CD4-positive, alpha-beta T cell (primary cell): ENCODE results near the gene CETP. TPM values are rescaled to one million over a fixed set of nuclear protein-coding genes. Genes with fewer than 3 reads are reported as not detected.

Experiments used
- ATAC-seq: fragments of 200-7000 bp; cut with Tn5 transposase; one replicate; pipeline ENCODE4 v1.10.0; 2022; ENCODE audit warnings: mild to moderate bottlenecking; ENCODE audit not compliant: poor library complexity
- CTCF ChIA-PET: fragments of 350-600 bp; sonication (Branson Sonifier 250); formaldehyde crosslinking; loops from one replicate; lab custom pipeline; 2021; ENCODE audit warnings: antibody characterized with exemption, inconsistent platforms; lab: Charles Lee
- POLR2A ChIA-PET: fragments of 350-600 bp; sonication (Branson Sonifier 250); formaldehyde crosslinking; loops from one replicate; lab custom pipeline; 2021; ENCODE audit warnings: antibody characterized with exemption, inconsistent platforms; lab: Charles Lee
- DNase-seq, 14 experiments: peaks; one replicate each; pipeline ENCODE4 v3.0.0-alpha.2; 2013 to 2020; ENCODE audit warnings: mixed read lengths in 2 of 14
- H3K27ac ChIP-seq, 2 donors: one replicate each; pipeline versions ENCODE4 v1.5.1 to v1.7.0; 2013; ENCODE audit warnings: low read length in 2 of 2, low read depth in 1 of 2, mild to moderate bottlenecking in 1 of 2
- H3K27me3 ChIP-seq, 2 experiments: 1 replicate in 1 of 2; 2 replicates in 1 of 2; pipeline versions ENCODE4 v1.6.1 to v1.7.0; 2013; ENCODE audit warnings: low read length in 2 of 2, control low read depth in 1 of 2, mild to moderate bottlenecking in 1 of 2, moderate library complexity in 1 of 2; ENCODE audit not compliant: insufficient read depth in 2 of 2, control insufficient read depth in 1 of 2
- H3K36me3 ChIP-seq: one replicate; pipeline ENCODE4 v1.6.1; 2013; ENCODE audit warnings: low read length, control low read depth; ENCODE audit not compliant: insufficient read depth
- H3K4me1 ChIP-seq: one replicate; pipeline ENCODE4 v1.6.1; 2013; ENCODE audit warnings: low read length, control low read depth; ENCODE audit not compliant: insufficient read depth
- H3K4me3 ChIP-seq: one replicate; pipeline ENCODE4 v1.5.1; 2013; ENCODE audit warnings: mild to moderate bottlenecking, low read length, moderate library complexity
- H3K9me3 ChIP-seq, 2 experiments: 1 replicate in 1 of 2; 2 replicates in 1 of 2; pipeline versions ENCODE4 v1.6.1 to v1.7.0; 2013; ENCODE audit warnings: low read length in 2 of 2, mild to moderate bottlenecking in 2 of 2, control low read depth in 1 of 2, moderate library complexity in 1 of 2; ENCODE audit not compliant: control insufficient read depth in 1 of 2, insufficient read depth in 1 of 2
- H3K27ac Mint-ChIP-seq: one replicate; pipeline ENCODE4 v1.8.0; 2020; ENCODE audit warnings: mixed read lengths
- H3K27me3 Mint-ChIP-seq: one replicate; pipeline ENCODE4 v1.8.0; 2021; ENCODE audit warnings: mixed read lengths
- H3K36me3 Mint-ChIP-seq: one replicate; pipeline ENCODE4 v1.8.0; 2021; ENCODE audit warnings: low read depth, mixed read lengths
- H3K4me1 Mint-ChIP-seq: one replicate; pipeline ENCODE4 v1.8.0; 2021; ENCODE audit warnings: low read depth, mixed read lengths
- H3K4me3 Mint-ChIP-seq: one replicate; pipeline ENCODE4 v1.8.0; 2020; ENCODE audit warnings: mild to moderate bottlenecking, mixed read lengths
- H3K9me3 Mint-ChIP-seq: one replicate; pipeline ENCODE4 v1.8.0; 2020; ENCODE audit warnings: mixed read lengths
- CTCF ChIP-seq: fragments of 200-600 bp; IDR thresholded peaks from one replicate; pipeline ENCODE4 v1.8.0; 2022; ENCODE audit warnings: antibody characterized with exemption, mild to moderate bottlenecking
- intact Hi-C, 2 experiments: fragments of 100-400 bp; cut with DNase I in 1 of 2; cut with micrococcal nuclease in 1 of 2; formaldehyde crosslinking; loops; one replicate each; pipeline versions ENCODE4 v1.15.1 to v1.9.0; 2023 to 2025; cut with DNase I, micrococcal nuclease
- total RNA-seq, 174 experiments: library from RNA in 2 of 174; stranded (reverse) in 2 of 174; gene quantifications; one replicate each; pipeline ENCODE4 v1.2.3 and lab custom pipeline; 2021 to 2026

Gene CETP
- total RNA-seq, 2 experiments from 2014 or later: not detected

DNA sequence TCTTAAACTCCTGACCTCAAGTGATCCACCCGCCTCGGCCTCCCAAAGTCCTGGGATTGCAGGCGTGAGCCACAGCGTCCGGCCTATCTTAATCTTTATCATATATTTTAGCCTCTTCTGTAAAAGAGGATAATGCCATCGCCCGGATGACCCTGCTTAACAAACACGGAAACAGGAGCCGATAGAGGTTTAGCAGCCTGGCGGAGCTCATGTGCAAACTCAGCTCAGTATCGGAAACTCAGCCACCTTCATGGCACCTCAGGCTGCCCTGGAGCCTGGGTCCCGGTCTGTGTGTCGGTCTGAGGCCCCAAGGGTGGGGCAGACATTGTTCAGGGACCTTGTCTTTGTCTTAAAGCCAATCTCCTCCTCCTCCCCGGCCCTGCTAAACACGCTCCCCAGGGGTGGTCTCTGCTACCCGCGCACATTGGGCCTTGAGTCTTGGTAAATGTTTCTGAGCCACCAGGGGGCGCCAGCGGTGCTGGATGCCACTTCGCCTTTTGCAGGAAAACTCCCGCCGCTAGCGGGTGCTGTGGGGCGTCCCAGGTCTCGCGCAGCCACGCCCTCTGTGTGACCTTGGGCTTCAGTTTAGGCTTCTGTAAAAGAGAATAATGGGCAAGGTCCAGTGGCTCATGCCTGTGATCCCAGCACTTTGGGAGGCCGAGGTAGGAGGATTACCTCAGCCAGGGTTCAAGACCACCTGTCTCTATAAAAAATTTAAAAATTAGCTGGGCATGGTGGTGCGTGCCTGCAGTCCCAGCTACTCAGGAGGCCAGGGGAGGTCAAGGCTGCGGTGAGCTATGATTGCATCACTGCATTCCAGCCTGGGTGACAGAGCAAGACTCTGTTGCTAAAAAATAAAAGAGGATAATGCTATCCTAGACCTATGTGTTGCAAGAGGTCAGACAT is 2.7 kb downstream of the CETP start:
- Mint-ChIP-seq H3K27me3 (no peaks in the 10 kb centered on the region), H3K27ac (no peak overlapping the region), H3K4me3 (no peak overlapping the region), H3K36me3 (no peaks in the 10 kb centered on the region), H3K9me3 (no peaks in the 10 kb centered on the region), H3K4me1 (peaks cover 19% of the 10 kb centered on the region)
- no peaks in the 10 kb centered on the region for H3K27me3 ChIP-seq
- H3K9me3 ChIP-seq: no peaks in the 10 kb centered on the region
- ChIA-PET CTCF (interaction anchor here (0.7 to 3.6 kb wide), 30 partner anchors 12 to 203 kb away, joined by 3 to 22 read pairs (median 4); partner anchors contain the start of genes CPNE2 and NLRC5), POLR2A (interaction anchor here (1.1 to 3.5 kb wide), 6 partner anchors 11 to 91 kb away, joined by 3 to 14 read pairs (median 4); partner anchors contain the start of gene NLRC5)
- no peak overlapping the region for H3K4me3 ChIP-seq
- peak; percentile 98 for ATAC-seq
- no peaks in the 10 kb centered on the region for H3K36me3 ChIP-seq
- intact Hi-C loops: loop anchor here (1.0 to 2.0 kb wide), 6 partner anchors 24 to 204 kb away; partner anchors contain the start of gene NLRC5 (in 1 of the 2)
- H3K27ac ChIP-seq: no peak overlapping the region
- peak; percentile 90 to 99 (median 96) for DNase-seq
- H3K4me1 ChIP-seq: peaks cover 20% of the 10 kb centered on the region
- peak; percentile 99 for TF ChIP-seq CTCF

DNA sequence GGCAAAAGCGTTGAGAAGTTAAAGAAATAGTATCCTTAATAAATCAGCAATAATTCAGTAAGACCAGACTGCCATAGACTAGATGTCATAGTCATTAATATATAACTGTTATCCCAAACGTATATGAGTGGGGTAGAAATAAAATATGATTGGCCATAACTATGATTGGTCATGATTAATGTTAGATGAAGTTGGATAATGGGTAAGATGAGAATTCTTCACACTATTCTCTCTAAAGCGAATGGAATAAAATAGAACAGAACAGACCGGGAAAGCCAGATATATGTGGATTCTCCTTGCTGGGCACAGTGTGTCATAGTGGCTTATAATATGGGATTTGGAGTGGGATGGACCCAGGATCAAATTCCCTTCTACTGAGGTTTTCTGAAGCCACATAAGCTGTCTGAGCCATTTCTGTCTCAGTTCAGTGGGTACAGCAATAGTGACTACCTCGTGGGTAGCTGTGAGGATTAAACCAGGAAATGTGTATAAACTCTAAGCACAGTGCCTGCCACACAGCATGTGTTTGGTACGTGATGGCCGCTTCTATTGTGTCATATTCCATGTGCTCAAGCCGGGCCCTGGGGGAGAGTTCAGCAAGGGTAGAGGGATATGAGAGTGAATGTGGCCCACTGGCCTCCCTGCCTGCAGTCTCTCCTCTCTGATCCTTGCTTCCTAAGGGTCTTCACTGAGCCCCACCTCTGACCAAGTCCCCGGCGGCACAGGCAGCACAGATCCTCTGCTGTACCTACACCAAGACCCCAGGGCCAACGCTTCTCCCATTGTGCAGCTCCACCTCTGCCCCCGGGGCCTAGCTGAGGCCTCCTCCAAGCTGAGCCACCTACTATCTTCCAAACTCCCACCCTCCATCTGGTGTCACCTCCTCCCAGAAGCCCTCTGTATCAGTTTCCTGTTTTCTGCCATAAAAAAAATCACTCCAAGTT is 3.7 kb downstream of the CETP start:
- Mint-ChIP-seq H3K36me3 (no peaks in the 10 kb centered on the region), H3K27ac (peak overlapping the region; percentile 72), H3K27me3 (no peaks in the 10 kb centered on the region), H3K9me3 (no peaks in the 10 kb centered on the region), H3K4me3 (no peak overlapping the region), H3K4me1 (peaks cover 19% of the 10 kb centered on the region)
- DNase-seq (peak in 1 of 14 experiments; percentile 15), ATAC-seq (no peak)
- Histone ChIP-seq H3K4me3 (no peak overlapping the region), H3K9me3 (no peaks in the 10 kb centered on the region), H3K4me1 (peaks cover 22% of the 10 kb centered on the region), H3K36me3 (no peaks in the 10 kb centered on the region), H3K27me3 (no peaks in the 10 kb centered on the region), H3K27ac (no peak overlapping the region)
- intact Hi-C loops: loop anchor here in 1 of 2 experiments (2.0 kb wide), 1 partner anchor 23 kb away; the partner anchor contains the start of gene NLRC5
- no peak for TF ChIP-seq CTCF
- ChIA-PET POLR2A (interaction anchor here (0.8 to 3.5 kb wide), 8 partner anchors 10 to 90 kb away, joined by 3 to 14 read pairs (median 3); partner anchors contain the start of gene NLRC5), CTCF (interaction anchor here (0.7 to 3.6 kb wide), 18 partner anchors 19 to 136 kb away, joined by 3 to 22 read pairs (median 5); partner anchors contain the start of genes CPNE2 and NLRC5)

GRCh38 chr16:56966093-56966475 is 4.3 kb downstream of the CETP start:
- intact Hi-C loops: no loop called here
- no peak for ATAC-seq
- Histone ChIP-seq H3K9me3 (no peaks in the 10 kb centered on the region), H3K27me3 (no peaks in the 10 kb centered on the region), H3K36me3 (no peaks in the 10 kb centered on the region), H3K27ac (no peak overlapping the region), H3K4me3 (no peak overlapping the region), H3K4me1 (peaks cover 28% of the 10 kb centered on the region)
- no peak for DNase-seq
- peak overlapping the region; percentile 72 for H3K27ac Mint-ChIP-seq
- peaks cover 21% of the 10 kb centered on the region for H3K4me1 Mint-ChIP-seq
- H3K9me3 Mint-ChIP-seq: no peaks in the 10 kb centered on the region
- ChIA-PET POLR2A (interaction anchor here (0.8 to 3.5 kb wide), 5 partner anchors 23 to 85 kb away, joined by 3 to 14 read pairs (median 3); partner anchors contain the start of gene NLRC5), CTCF (interaction anchor here (3.6 kb wide), 1 partner anchor 80 kb away, joined by 22 read pairs; no protein-coding TSS in a partner anchor)
- no peak overlapping the region for H3K4me3 Mint-ChIP-seq
- H3K36me3 Mint-ChIP-seq: no peaks in the 10 kb centered on the region
- no peaks in the 10 kb centered on the region for H3K27me3 Mint-ChIP-seq
- no peak for TF ChIP-seq CTCF
